ENCODE results near the gene FARSB.

- TF ChIP-seq CTCF (IDR thresholded peaks at IDR 0.05) (no peak), POLR2A (IDR thresholded peaks at IDR 0.05) (no peak)
Observed at GRCh38 chr2:222576171-222577081, 79.5 kb downstream of the FARSB start.
